GM21825 (cell line): ENCODE measurements around the gene SLC5A7.

Source experiments
- ATAC-seq: cut with Tn5 transposase; IDR thresholded peaks from one replicate; pipeline ENCODE4 v1.9.1; 2021; ENCODE audit warnings: mild to moderate bottlenecking, moderate library complexity; ENCODE audit not compliant: unreplicated experiment

SLC5A7 gene

DNA sequence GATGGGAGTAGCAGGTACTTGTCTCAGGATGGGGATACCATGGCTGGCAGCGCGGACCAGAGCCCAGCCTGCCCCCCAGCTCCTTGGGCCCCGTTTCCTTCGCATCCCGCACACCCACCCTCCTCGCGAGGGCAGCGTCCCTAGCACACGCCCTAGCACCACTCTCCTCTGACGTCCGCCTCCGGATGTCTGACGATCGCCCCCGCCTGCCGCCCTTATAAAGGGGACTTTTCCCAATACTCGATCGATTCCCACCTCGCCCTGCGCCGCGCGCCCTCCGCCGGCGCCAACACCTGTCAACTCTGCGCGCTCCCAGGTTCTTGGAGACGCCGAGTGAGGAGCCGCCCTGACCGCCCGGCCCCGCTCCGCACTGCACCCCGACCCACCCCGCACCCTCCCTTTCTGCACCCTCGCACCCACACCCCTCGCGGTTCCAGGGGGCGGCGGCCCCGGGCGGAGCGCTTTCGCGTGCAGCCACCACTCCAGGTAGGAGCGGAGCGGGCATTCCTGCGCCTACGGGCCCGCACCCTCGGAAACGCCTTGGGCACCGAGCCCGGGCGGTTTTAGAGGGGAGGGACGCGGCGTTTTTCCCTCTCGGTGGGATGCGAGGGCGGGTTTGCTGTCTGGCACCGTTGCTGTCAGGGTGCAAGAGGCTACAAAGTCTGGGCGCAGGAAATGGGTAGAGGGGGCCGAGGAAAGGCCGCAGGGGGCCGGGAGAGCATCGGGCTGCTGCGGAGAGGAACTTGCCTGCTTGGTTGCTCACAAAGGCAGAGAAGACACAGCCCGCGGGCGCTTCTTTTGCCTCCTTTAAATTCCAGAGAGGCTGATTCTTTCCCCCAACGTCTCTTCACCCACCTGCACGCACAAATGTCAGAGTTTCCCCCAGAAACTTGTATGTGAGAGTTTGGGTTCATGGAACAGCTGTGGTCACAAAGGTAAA is at the start of gene SLC5A7:
Gene SLC5A7, plus strand, starts transcription at position 247 of the 940 bp plus-strand sequence. CDS start 1,632 bp downstream, outside the sequence.
- ATAC-seq = no peak

DNA sequence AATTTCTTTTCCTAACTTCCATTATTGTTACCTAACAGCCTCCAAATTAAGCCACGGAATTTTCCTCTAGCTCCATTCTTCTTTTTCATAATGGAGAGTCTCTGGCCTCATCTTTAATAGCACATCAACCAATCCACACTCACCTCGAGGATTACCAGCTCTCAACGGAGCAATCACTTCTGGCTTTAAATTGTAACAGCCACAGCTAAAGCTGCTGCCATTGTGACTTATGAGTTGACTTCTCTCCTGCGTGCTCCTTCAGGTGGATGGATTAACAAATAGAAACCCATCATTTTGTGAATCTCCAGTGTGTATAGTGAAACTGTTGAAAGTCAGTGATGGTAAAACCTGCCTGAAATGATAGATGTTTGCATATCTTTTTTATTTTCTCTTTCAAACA is 24.9 kb upstream of the SLC5A7 start:
- ATAC-seq = no peak

DNA sequence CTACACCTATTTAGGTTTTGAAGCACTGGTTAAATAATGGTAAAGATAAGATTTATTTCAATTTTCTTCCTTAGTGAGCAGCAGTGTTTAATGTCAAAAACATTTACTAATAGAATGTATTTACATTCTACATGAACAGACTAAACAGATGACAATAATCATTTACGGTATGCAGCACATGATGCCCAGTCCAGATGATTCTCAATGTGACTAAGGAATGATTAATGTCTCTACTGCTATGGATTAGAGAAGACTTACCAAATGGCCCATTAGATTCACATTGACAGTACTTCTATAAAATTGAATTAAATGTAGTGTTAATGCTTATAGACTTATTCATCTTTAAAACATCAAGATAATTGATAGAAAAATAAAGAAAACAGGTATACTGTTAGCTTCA is 22.1 kb upstream of the SLC5A7 start:
- no peak for ATAC-seq

DNA sequence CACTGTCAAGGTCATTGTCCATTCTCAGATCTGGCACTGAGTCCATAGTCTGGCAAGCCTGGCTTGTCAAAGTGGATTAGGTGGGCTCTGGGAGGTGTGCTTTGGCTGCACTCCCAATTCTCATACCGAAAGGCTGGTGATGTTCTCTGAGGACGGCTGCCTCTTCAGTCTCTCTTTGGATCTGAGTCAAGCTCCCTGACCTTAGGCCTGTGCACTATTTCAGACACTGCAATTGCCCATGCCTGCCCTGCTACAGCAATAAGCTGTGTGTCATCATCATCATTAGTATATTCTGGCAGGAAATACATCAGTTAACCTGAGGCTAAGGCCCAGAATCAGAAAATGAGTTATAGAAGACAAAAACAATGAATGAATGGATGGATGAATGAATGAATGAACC is 1.6 kb upstream of the SLC5A7 start:
- no peak for ATAC-seq

DNA sequence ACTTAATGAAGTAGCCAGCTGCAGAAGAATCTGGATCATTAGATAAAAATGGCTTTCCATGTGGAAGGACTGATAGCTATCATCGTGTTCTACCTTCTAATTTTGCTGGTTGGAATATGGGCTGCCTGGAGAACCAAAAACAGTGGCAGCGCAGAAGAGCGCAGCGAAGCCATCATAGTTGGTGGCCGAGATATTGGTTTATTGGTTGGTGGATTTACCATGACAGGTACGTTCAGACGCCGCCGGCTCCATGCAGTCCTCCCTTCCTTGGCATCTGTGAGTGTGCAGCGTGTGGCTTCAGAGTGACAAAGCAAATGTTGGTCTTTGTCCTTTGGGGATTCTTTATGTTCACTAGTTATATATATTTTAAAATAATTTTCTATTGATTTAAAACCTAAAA is 1.8 kb downstream of the SLC5A7 start:
- no peak for ATAC-seq

DNA sequence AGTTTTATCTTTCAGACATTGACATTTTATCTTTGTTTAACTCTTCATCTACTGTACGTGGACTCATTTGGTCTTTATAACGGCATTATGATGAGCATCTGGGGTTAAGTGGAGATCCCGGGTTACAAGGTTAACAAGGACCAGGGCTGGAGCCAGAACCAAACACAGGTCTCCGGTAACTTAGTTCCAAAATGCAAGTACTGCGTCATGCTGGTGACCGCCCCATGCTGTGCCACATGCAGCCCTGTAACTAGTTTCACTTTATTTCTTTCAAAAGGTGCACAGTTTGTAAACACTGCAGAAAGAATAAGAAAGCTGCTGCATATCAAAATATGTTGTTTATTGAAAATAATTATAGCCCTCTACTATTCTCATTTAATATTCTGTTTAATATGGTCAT is 3.1 kb downstream of the SLC5A7 start:
- ATAC-seq = no peak

DNA sequence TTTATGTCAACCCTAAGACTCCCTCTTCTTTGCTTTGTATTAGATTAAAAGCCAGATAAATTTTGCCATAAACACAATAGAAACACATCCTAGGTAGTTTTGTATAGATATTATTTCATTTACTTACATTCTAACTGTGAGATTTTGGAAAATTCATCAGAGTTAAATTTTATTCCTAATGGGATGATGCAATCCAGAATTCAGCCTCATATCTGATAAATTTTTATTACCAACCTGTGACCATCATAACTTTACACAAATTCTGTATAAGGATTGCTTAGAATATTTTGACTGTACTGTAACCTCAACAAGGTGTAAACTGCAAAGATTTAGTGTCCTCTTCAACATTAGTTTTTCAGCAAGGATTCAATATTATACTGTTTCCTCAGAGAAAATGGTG is 4.4 kb downstream of the SLC5A7 start:
- ATAC-seq = no peak

DNA sequence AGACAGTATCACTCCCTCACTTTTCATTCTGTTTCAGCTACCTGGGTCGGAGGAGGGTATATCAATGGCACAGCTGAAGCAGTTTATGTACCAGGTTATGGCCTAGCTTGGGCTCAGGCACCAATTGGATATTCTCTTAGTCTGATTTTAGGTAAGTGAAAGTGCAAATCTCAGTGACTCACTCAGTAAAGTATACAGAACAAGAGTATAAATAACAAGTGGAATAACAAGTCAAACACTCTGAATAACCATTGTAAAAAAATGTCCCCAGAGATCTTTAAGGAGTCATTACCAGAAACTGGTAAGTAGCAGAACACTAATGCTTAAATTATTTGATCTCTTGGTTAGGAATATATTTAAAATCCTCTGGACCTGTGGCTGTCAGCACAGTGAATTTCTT is 5.7 kb downstream of the SLC5A7 start:
- no peak for ATAC-seq

DNA sequence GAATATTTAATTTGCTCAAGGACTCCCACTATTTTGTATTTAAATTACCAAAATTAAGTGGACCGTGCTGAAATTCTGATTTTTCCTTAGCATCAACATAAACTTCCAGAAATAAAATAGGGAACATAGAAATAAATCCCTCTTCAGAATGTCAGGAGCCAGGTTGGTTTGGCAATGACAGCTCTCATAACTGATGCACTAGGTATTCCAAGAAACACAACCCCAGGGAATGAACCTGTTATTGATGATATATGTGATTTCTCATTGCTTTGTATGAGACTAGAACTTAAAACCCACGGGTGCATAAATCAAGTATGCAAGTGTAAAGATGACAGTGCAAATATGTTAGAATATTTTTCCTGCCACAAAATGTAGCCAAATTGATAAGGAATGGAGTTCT is 12.8 kb downstream of the SLC5A7 start:
- ATAC-seq = no peak

DNA sequence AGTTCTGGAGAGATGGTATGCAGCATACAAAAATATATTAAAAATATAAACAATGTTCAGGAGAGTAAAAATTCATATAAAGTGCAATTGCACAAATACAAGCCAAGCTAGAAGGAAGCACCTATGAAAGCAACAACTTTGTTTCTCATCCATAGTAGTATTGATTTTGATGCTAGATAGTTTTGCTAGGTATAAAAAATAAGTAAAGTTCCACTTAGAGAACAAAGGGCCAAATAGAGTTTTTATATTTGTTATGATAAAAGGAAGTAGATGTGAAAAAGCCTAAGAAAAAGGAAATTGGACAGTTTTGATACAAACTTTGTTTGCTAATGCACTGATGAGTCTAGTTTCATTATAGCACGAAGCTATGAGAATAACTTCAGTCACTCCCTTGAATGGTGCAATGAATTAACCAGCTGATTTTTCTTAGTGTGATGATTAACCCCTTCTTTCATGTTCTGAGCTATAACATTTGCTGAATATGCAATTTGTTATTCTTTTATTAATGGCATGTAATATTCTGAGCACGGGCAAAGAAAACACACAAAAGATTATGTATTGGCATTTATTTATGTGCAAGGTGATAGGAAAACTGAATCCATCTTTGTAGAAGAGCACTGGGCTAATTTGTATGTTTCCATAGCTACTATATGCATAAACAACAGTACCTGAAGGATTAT is 24.7 kb downstream of the SLC5A7 start:
- no peak for ATAC-seq

DNA sequence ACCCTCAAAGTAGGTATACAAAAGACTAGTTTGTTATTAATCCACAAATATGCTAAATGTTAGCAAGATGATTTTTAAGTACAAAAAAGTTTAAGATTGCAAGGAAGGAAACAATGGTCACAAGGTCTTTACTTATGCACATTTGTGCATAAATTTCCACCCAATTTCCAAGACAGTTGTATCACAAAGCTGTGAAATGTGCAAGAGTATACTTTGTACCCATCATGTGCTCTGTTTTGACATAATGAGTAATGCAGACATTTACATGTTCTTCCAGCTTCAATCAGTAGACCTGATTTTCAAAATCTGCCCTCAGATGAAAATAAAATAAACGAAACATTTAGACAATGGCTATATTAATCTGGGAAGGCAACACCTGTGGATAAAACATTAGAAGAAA is 27.0 kb downstream of the SLC5A7 start:
- no peak for ATAC-seq

DNA sequence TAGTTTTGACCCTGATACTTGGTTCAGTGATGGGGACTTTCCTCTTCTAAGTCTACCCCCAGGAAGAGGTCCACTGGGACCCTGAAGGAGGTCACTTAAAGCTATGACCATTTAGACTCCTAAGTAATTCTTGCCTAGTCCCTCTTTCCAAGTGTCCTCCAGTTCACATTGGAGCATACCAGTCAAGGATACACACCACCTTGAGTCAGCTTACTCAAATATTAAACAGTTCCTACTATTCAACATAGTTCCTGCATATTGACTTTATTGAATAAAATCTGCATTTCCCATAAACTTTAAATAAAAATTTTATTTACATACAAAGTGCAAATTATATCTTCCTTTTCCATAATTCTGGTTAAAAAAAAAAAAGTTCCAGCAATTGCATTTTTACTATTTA is 36.3 kb downstream of the SLC5A7 start:
- ATAC-seq = no peak

DNA sequence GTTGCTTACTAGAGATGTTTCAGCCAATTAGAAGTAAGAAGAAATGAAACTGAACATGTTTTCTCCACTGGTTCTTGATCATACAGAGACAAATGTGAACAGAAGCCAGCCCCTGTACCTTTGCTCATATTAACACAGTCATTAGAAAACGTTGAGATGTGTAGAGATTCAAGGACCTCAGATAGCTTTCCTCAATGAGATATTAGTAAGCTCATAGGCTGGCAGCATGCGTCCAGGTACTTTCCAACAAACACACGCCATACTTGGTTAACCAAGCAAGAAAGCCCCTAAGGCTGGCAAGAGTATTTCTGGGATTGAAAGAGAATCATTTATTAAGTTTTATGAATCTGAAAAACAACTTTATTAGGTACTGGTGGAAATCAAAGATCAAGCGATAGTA is 37.5 kb downstream of the SLC5A7 start:
- ATAC-seq = no peak

DNA sequence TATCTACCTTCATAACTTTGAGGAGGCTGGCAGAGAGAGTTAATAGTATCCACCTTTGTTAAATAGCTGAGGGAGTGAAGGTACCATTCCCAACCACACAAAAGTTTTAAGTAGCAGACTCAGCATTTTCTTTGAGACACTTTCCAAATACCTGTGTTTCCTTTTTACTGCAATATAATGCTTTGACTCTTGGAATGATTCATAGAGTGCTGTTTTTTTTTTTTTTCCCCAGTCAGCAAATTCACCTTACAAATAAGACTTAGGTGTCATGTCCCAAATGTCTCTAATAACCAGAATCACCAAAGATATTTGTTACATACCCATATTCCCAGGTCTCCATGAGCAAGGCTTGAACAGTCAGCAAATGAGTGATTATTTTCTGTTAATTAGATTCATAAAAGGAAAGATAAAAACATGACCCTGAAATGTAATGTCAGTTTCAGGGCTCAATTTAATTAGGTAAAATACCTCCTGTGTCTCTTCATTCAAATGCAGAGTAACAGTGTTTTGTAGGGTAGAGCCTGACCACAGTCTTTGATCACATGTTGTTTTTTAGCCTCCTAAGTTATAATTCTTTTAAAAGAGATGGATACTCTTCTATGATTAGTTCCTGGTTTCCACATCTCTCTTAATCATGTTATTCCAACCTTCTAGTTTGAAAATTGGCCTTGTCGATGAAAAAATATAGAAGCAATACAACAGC is 39.9 kb downstream of the SLC5A7 start:
- ATAC-seq = no peak

DNA sequence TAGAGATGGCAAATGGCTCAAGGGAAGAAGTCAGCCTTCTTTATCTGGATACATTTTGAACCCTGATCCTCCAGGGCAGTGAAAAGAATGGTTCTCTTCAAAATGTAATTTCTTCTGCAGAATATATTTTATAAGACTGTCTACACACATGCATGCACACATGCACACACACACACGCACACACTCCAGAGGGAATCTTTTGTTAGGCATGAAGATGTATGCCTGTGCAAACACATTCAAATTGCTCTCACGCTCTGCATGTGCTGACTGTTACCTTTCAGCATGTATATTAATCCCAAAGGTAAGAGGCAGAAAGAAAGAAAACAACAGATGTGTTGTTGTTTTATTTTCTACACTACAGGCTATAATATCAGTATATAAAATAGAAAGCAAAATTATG is 43.2 kb downstream of the SLC5A7 start:
- no peak for ATAC-seq

DNA sequence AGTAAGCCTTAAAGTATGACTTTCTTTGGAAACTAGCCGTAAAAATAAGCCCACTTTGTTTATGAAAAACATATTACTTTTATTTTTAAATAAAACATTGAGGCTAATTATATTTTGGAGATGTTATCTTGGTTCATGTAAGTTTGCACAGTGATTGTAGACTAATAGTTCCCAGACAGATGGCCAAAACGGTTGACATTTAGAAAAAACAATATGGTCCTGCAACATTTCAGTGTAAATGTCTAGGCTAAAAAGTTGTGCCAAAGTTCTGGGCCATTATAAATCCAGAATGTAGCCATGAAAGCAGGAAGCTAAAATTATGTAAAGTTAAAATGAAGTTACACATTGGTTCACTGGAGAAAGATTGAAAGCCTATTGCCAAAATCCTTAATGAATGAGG is 43.6 kb downstream of the SLC5A7 start:
- no peak for ATAC-seq

DNA sequence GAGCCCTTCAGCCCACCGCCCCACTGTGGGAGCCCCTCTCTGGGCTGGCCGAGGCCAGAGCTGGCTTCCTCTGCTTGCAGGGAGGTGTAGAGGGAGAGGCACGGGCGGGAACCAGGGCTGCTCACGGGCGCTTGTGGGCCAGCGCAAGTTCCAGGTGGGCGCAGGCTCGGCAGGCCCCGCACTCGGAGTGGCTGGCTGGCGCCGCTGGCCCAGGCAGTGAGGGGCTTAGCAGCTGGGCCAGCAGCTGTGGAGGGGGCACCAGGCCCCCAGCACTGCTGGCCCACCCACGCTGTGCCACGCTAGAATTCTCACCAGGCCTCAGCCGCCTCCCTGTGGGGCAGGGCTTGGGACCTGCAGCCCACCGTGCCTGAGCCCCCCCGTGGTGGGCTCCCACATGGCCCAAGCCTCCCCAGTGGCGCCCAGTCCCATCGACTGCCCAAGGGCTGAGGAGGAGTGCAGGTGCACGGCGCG is 45.2 kb downstream of the SLC5A7 start:
- no peak for ATAC-seq

DNA sequence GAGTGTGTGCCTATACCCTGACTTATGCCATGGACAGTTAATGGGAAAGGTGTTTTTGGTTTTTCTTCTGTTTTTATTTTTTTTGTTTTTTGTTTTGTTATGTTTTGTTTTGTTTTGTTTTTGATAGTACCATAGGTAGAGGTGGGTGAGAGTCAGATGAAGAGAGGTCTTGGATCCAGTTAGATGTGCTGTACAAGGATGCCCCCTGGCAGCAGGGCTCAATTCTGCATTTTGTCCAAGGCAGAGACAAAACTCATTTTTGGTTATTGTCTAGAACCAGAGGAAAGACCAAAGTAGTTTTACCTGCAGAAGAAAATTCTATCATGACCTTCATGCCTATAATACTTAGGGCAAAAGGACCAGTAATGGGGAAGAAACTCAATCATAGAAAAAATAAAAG is 48.5 kb downstream of the SLC5A7 start:
- ATAC-seq = no peak

DNA sequence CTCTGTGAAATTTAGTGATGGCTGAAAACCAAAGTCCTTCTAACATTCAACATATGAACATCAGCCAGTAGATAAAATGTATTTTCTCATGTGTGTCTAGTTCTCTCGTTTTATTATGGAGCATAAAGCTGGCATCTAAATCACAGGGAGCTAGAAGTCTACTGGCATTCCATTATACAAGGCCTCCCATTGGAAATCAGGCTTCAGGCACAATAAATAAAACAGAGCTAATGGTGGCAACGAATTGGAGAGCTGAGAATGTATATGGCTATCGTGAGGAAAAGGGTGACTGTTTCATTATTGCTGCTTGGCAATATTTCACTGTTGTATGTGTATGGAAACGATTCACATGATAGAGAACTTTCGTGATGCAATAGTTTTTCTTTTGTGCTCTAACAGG is 62.4 kb downstream of the SLC5A7 start:
- no peak for ATAC-seq

DNA sequence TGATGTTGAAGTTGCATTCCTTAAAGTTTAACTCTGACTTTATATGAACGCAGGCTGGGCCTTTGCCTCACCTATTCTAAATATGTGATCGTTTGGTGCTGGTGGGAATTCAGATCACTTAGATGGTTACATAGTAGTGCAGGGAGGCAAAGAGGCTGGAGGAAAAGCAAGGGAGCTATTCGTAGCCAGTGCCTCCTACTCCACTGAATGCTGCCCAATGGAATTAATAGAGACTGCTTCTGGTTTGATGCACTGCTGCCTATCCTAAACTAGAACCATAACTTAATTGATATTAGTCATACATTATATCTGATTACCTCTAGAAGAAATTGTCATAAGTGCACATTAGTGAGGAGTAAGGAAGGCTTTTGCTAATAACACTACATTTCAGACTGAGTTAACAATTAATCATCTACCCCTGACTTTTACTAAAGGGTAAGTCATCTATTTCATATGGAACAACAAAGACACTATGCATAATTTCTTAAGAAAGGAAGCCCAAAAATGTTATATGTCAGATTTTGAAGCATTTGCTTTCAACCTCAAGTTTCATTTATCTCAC is 72.3 kb downstream of the SLC5A7 start:
- ATAC-seq = no peak

DNA sequence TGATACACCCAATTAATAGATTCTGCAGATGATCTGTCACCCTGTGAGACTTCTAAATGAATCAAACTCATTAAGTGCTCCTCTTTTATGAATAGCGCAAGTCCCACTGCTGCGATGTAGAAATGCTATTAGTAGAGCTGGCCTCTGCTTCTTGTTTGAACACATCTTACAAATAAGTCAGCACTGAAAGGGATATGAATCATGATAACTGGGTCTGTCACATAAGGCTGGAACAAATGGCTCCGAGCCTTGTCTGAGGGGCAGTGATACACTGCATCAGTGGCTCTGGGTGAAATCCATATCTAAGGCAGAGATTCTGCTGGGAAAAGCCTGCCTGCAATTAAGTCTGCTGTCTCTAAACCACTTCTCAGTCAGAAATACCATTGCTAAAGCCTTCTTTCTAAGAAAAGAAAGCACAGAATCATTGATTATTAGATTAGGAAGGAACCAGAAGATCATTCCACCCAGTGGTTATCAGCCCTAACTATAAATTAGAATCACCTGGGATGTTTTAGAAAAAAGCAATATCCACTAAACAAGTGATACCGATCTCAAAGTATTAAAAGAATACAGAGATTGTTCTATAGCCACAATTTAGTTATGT is 75.2 kb downstream of the SLC5A7 start:
- no peak for ATAC-seq
